ENCODE measurements around the gene KLHL4. TPM values are rescaled to one million over a fixed set of nuclear protein-coding genes. Genes with fewer than 3 reads are reported as not detected.

The KLHL4 gene
- polyA plus RNA-seq, 2 of the 4 experiments (the other 2 are of a cell fraction), result 3.7 to 9.8 TPM

- no peak for TF ChIP-seq CTCF (IDR thresholded peaks at IDR 0.05)
- TF ChIP-seq FOSL2 (IDR thresholded peaks at IDR 0.05), result peak; percentile 89
- TF ChIP-seq FOSL2 (CRISPR knock-in tag; IDR thresholded peaks at IDR 0.05), result peak; percentile 98
- no peak for TF ChIP-seq ZSCAN20 (CRISPR knock-in tag; IDR thresholded peaks at IDR 0.05)
- TF ChIP-seq REST (IDR thresholded peaks at IDR 0.05), result no peak
- TF ChIP-seq MYC (IDR thresholded peaks at IDR 0.05; ENCODE audit: borderline replicate concordance, low read length), result no peak
- TF ChIP-seq RNF2 (IDR thresholded peaks at IDR 0.05; ENCODE audit: borderline replicate concordance, low read depth), result no peak
- no peak for TF ChIP-seq PHF8 (IDR thresholded peaks at IDR 0.05; ENCODE audit: borderline replicate concordance, low read depth)
- TF ChIP-seq PBX3 (IDR thresholded peaks at IDR 0.05), result no peak
- TF ChIP-seq KDM5A (IDR thresholded peaks at IDR 0.05), result no peak
- no peak for TF ChIP-seq ELK1 (IDR thresholded peaks at IDR 0.05; ENCODE audit: low read depth, low read length)
- TF ChIP-seq BCL3 (IDR thresholded peaks at IDR 0.05), result no peak
- TF ChIP-seq ATOH8 (CRISPR knock-in tag; IDR thresholded peaks at IDR 0.05; ENCODE audit: low read depth), result no peak
- no peak for TF ChIP-seq HDAC2 (IDR thresholded peaks at IDR 0.05)
- TF ChIP-seq HOXA7 (CRISPR knock-in tag; IDR thresholded peaks at IDR 0.05), result no peak
Measured at GRCh38 chrX:87525771-87526229, 8.2 kb downstream of the KLHL4 start (continued).

- DNase-seq (ENCODE audit: low read depth in 1 of 2, low spot score in 1 of 2) (no peak), FAIRE-seq (no peak), ATAC-seq (no peak)
- Histone ChIP-seq H3K27ac (peak overlapping the region; percentile 70 to 84), H3K4me1 (peaks cover 22% of the 10 kb centered on the region; the same call in 2 of the 3 replicates), H3K4me3 (0 out of 3 replicates have a peak overlapping the region, but pooled peaks have one; percentile 12), H3K4me2 (peak overlapping the region; percentile 76), H3K9me3 (no peaks in the 10 kb centered on the region)
- ChIA-PET POLR2A (interaction anchor here (0.5 kb wide), 1 partner anchor 9 kb away, joined by 3 read pairs; no protein-coding TSS in a partner anchor), CTCF (no interaction called here)
- peak; percentile 60 for TF ChIP-seq MAFK (IDR thresholded peaks at IDR 0.05; ENCODE audit: partially characterized antibody)
- TF ChIP-seq NFE2L2 (conservative IDR thresholded peaks at IDR 0.05; ENCODE audit: low read length), result 0 out of 2 replicates have a peak, but pooled peaks have one; percentile 12
- TF ChIP-seq HOXB13 (CRISPR knock-in tag; IDR thresholded peaks at IDR 0.05; ENCODE audit: low read depth), result no peak
- 69% methylated on average over 2 of the region's 2 CpGs for WGBS (ENCODE audit: missing lambda C conversion rate)
Measured at GRCh38 chrX:87526281-87526680, 8.7 kb downstream of the KLHL4 start.

Data from A549 (cell line).